Heart right ventricle (tissue), 16 donors: ENCODE data around the gene VCP. TPM values are rescaled to one million over a fixed set of nuclear protein-coding genes. Genes with fewer than 3 reads are reported as not detected.
A peak's percentile ranks its signal among the peaks of the same experiment; 100 is the strongest.

Source experiments
- ATAC-seq, 8 donors: fragments of 200-7000 bp; cut with Tn5 transposase; one replicate each; pipeline ENCODE4 v1.9.1; 2020; ENCODE audit warnings: mild to moderate bottlenecking in 8 of 8, moderate library complexity in 8 of 8, moderate number of reproducible peaks in 1 of 8
- DNase-seq, 2 donors: peaks; one replicate each; pipeline ENCODE4 v3.0.0-alpha.2; 2020
- H3K27ac ChIP-seq, 10 donors: fragments of 200-600 bp; sonication (generic) in 2 of 10; one replicate each; pipeline versions ENCODE4 v1.5.0 to v1.8.0; 2020 to 2022; ENCODE audit warnings: mild to moderate bottlenecking in 3 of 10
- H3K27me3 ChIP-seq, 7 donors: fragments of 200-600 bp; one replicate each; pipeline ENCODE4 v1.8.0; 2021 to 2022; ENCODE audit warnings: mild to moderate bottlenecking in 2 of 7
- H3K36me3 ChIP-seq, 9 donors: fragments of 200-600 bp; sonication (generic) in 1 of 9; one replicate each; pipeline versions ENCODE4 v1.5.0 to v1.8.0; 2020 to 2022; ENCODE audit warnings: mild to moderate bottlenecking in 2 of 9
- H3K4me1 ChIP-seq, 9 donors: fragments of 200-600 bp; sonication (generic) in 1 of 9; one replicate each; pipeline versions ENCODE4 v1.5.0 to v1.8.0; 2020 to 2022; ENCODE audit warnings: mild to moderate bottlenecking in 4 of 9
- H3K4me3 ChIP-seq, 10 donors: fragments of 200-600 bp; sonication (generic) in 2 of 10; one replicate each; pipeline versions ENCODE4 v1.5.0 to v1.8.0; 2020 to 2022; ENCODE audit warnings: mild to moderate bottlenecking in 7 of 10, moderate library complexity in 2 of 10
- H3K9me3 ChIP-seq, 11 donors: fragments of 200-600 bp in 10 of 11; sonication (generic) in 2 of 11; one replicate each; pipeline versions ENCODE4 v1.5.0 to v1.8.0; 2013 to 2022; ENCODE audit warnings: mild to moderate bottlenecking in 2 of 11, control low read depth in 1 of 11, moderate library complexity in 1 of 11
- CTCF ChIP-seq, 9 donors: fragments of 200-600 bp; sonication (generic) in 2 of 9; IDR thresholded peaks; one replicate each; pipeline versions ENCODE4 v1.5.0 to v1.8.0; 2021 to 2022; ENCODE audit warnings: antibody characterized with exemption in 9 of 9, mild to moderate bottlenecking in 5 of 9, moderate library complexity in 1 of 9
- WGBS, 2 donors: extraction: QIAGEN DNeasy Blood & Tissue Kit; methylation state at CpG; one replicate each; pipeline ENCODE4 v1.1.7; 2013; ENCODE audit warnings: inconsistent platforms in 1 of 2; 5-methylcytosine and 5-hydroxymethylcytosine counted together
- intact Hi-C, 10 donors: fragments of 100-400 bp; cut with DNase I; formaldehyde crosslinking; loops; one replicate each; pipeline versions ENCODE4 v1.11.1 to v1.14.2; 2022
- polyA plus RNA-seq, 2 donors: library from polyadenylated mRNA; stranded (reverse); fragments of 200-250 nt; gene quantifications; one replicate each; pipeline ENCODE4 v1.2.3, GENCODE V29; 2013
- total RNA-seq, 10 donors: library from RNA; stranded (reverse); fragmentation: NEBNext Ultra II Directional in 3 of 10; extraction: Animal tissue kit (Norgen Biotek cat#: 25700) in 3 of 10; gene quantifications; one replicate each; pipeline versions ENCODE4 v1.2.1 to v1.2.4, GENCODE V29; 2021 to 2023
- donor health status: Arrhythmogenic right ventricular cardiomyopathy.
- donor health status: ischemic (EF 13 %, LVEDD 7.1; RV severe dilation, severe dysfunction).
- donor health status: healthy with polysubstance abuse.
- donor health status: DM: no; HTN: yes; CAD: no.
- donor health status: DM: no; HTN: no; CAD: no.
- donor health status: ischemic (EF 25% LVEDD 6.9; RV normal size, moderate dysfunction).
- donor health status: ischemic (EF 25% LVEDD 5.7; RV mildly dilated, moderate dysfunction).
- donor health status: healthy.
- donor health status: DM: yes; HTN: yes; CAD: no.
- donor health status: Ischemic cardiomyopathy.
- donor health status: ischemic (EF 35%, LVEDD 5.7; RV mildly dilated, moderate dysfunction).
- donor health status: nonischemic (EF 11% LVEDD 7.7; RV severe dilation, severe dysfunction).
- donor health status: DM: yes; HTN: yes; CAD: no.
- donor health status: PGD.
- donor health status: ischemic (EF 29% LVEDD 5.4; RV normal size, mild dysfunction).
- donor health status: nonischemic (EF 23%, LVEDD 6.1; RV moderate dilation, normal function).

The VCP gene
- total and polyA plus RNA-seq, 12 donors, result 69.9 to 385 (median 287) TPM

DNA sequence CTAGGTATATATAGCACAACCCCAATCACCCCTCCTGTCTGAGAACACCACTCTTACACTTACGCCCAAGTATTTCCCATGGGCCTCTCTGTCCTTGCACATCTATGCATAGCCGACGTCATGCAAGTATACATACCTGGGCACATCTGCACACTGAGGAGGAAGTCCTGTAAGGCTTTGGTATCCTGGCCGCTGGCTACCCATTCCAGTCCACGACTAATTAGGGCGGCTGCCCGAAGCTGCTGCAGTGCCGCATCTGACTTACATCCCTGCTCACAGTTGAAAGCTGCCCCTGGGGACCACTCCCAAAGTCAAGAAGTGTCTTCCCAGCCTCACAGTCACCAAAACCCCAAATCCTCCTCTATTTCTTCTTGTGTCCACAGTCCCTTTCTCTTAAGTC is 2.4 kb upstream of the VCP start:
- intact Hi-C loops, result loop anchor here in 4 of 10 donors (5.0 to 10.0 kb wide), 4 partner anchors 38 to 87 kb away; partner anchors contain the start of gene DNAJB5 (in 2 of the 4)
- Histone ChIP-seq H3K4me1 (peaks cover 0 to 38% (median 27%) of the 10 kb centered on the region in 9 donors), H3K9me3 (no peaks in the 10 kb centered on the region), H3K4me3 (no peak overlapping the region), H3K27ac (no peak overlapping the region), H3K36me3 (peaks cover 0 to 47% (median 0%) of the 10 kb centered on the region in 9 donors), H3K27me3 (no peaks in the 10 kb centered on the region)
- ATAC-seq (no peak), DNase-seq (no peak)
- no peak for TF ChIP-seq CTCF (IDR thresholded peaks at IDR 0.05)
- 94 to 96% methylated on average over 8 of the region's 8 CpGs for WGBS, 2 donors

DNA sequence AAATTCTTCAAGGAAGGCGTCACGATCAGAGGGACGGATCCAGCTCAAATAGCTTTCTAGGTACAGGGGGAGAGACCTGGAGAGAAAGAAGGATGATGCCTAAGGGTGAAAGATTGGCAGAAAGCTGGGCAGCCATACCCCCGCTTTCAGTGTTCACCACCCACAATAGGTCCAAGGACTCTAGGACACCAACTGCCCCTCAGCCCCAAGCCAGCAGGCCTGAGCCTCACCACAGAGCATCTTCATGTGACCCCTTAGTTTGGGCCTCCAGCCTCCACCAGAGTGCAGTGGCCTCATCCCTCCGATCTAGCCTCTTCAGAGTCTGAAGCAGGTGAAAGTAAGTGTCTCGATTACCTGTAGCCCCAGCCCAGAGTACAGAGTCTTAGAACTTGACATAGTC is 1.7 kb upstream of the VCP start:
- intact Hi-C loops, result loop anchor here in 4 of 10 donors (5.0 to 10.0 kb wide), 4 partner anchors 38 to 87 kb away; partner anchors contain the start of gene DNAJB5 (in 2 of the 4)
- Histone ChIP-seq H3K9me3 (no peaks in the 10 kb centered on the region), H3K27ac (no peak overlapping the region), H3K36me3 (peaks cover 0 to 48% (median 0%) of the 10 kb centered on the region in 9 donors), H3K4me1 (peaks cover 0 to 42% (median 30%) of the 10 kb centered on the region in 9 donors), H3K4me3 (no peak overlapping the region), H3K27me3 (no peaks in the 10 kb centered on the region)
- WGBS, 2 donors, result 95 to 98% methylated on average over 6 of the region's 6 CpGs
- ATAC-seq (no peak), DNase-seq (no peak)
- TF ChIP-seq CTCF (IDR thresholded peaks at IDR 0.05), result no peak

GRCh38 chr9:35073279-35073612 is 821 bp upstream of the VCP start:
- Histone ChIP-seq H3K4me3 (peak overlapping the region in 4 of 10 donors; percentile 89 to 100 (median 98)), H3K27ac (peak overlapping the region in 8 of 10 donors; percentile 45 to 100 (median 100)), H3K36me3 (peaks cover 0 to 56% (median 0%) of the 10 kb centered on the region in 9 donors), H3K27me3 (no peaks in the 10 kb centered on the region), H3K9me3 (no peaks in the 10 kb centered on the region), H3K4me1 (peaks cover 0 to 42% (median 33%) of the 10 kb centered on the region in 9 donors)
- ATAC-seq (no peak), DNase-seq (no peak)
- intact Hi-C loops, result loop anchor here in 4 of 10 donors (2.0 to 10.0 kb wide), 5 partner anchors 24 to 86 kb away; partner anchors contain the start of genes DNAJB5 (in 2 of the 4) and PIGO (in 1 of the 4)
- WGBS, 2 donors, result 97 to 98% methylated on average over 2 of the region's 2 CpGs
- TF ChIP-seq CTCF (IDR thresholded peaks at IDR 0.05), result no peak

- Histone ChIP-seq H3K4me1 (peaks cover 0 to 49% (median 39%) of the 10 kb centered on the region in 9 donors), H3K27ac (peak overlapping the region; percentile 96 to 100 (median 100)), H3K9me3 (no peaks in the 10 kb centered on the region), H3K27me3 (no peaks in the 10 kb centered on the region), H3K36me3 (peaks cover 0 to 67% (median 13%) of the 10 kb centered on the region in 9 donors), H3K4me3 (peak overlapping the region; percentile 73 to 100 (median 92))
- ATAC-seq (peak; percentile 66 to 88 (median 85)), DNase-seq (peak; percentile 86)
- intact Hi-C loops, result loop anchor here in 4 of 10 donors (2.0 to 10.0 kb wide), 5 partner anchors 25 to 85 kb away; partner anchors contain the start of genes DNAJB5 (in 2 of the 4) and PIGO (in 1 of the 4)
- 0 to 1% methylated on average over 61 to 79 of the region's 79 CpGs for WGBS, 2 donors
- TF ChIP-seq CTCF (IDR thresholded peaks at IDR 0.05), result peak in 8 of 9 donors; percentile 15 to 68 (median 48)
Observed at GRCh38 chr9:35071814-35072460, 488 bp downstream of the VCP start.
